ENCODE measurements around the gene IMPG2. TPM values are rescaled to one million over a fixed set of nuclear protein-coding genes. Genes with fewer than 3 reads are reported as not detected.
A peak's percentile ranks its signal among the peaks of the same experiment; 100 is the strongest.

The IMPG2 gene
- total RNA-seq, 4 donors from 2014 or later: under 0.01 to 2.6 (median 0.70) TPM; not detected in 1

- TF ChIP-seq POLR2A (IDR thresholded peaks at IDR 0.05): no peak
- TF ChIP-seq CTCF (IDR thresholded peaks at IDR 0.05): no peak
- Histone ChIP-seq H3K4me1 (no peaks in the 10 kb centered on the region), H3K4me3 (no peak overlapping the region), H3K27me3 (no peaks in the 10 kb centered on the region), H3K27ac (no peak overlapping the region), H3K9me3 (no peaks in the 10 kb centered on the region), H3K36me3 (no peaks in the 10 kb centered on the region)
- intact Hi-C loops (cut with DNase I; ENCODE audit: low total_unique reads): no loop called here
- no peak for DNase-seq
These were observed 8.8 kb upstream of the IMPG2 start for GRCh38 chr3:101329016-101329673.

GRCh38 chr3:101325393-101326134 is 5.2 kb upstream of the IMPG2 start:
- intact Hi-C loops (cut with DNase I; ENCODE audit: low total_unique reads): no loop called here
- no peak for DNase-seq
- TF ChIP-seq POLR2A (IDR thresholded peaks at IDR 0.05) (no peak), CTCF (IDR thresholded peaks at IDR 0.05) (no peak)
- Histone ChIP-seq H3K27ac (no peak overlapping the region), H3K27me3 (no peaks in the 10 kb centered on the region), H3K36me3 (no peaks in the 10 kb centered on the region), H3K4me1 (no peaks in the 10 kb centered on the region), H3K4me3 (no peak overlapping the region), H3K9me3 (no peaks in the 10 kb centered on the region)

GRCh38 chr3:101319531-101319930 is 844 bp downstream of the IMPG2 start:
- Histone ChIP-seq H3K4me1 (no peaks in the 10 kb centered on the region), H3K27ac (peak overlapping the region in 1 of 2 donors; percentile 5), H3K4me3 (no peak overlapping the region), H3K27me3 (no peaks in the 10 kb centered on the region), H3K36me3 (no peaks in the 10 kb centered on the region), H3K9me3 (no peaks in the 10 kb centered on the region)
- no peak for DNase-seq
- TF ChIP-seq CTCF (IDR thresholded peaks at IDR 0.05): no peak
- no peak for TF ChIP-seq POLR2A (IDR thresholded peaks at IDR 0.05)
- intact Hi-C loops (cut with DNase I; ENCODE audit: low total_unique reads): no loop called here

GRCh38 chr3:101312545-101312944 is 7.8 kb downstream of the IMPG2 start:
- no peaks in the 10 kb centered on the region for H3K9me3 ChIP-seq
- no peak overlapping the region for H3K27ac ChIP-seq
- no peak for DNase-seq
- intact Hi-C loops (cut with DNase I; ENCODE audit: low total_unique reads): no loop called here
- H3K36me3 ChIP-seq: no peaks in the 10 kb centered on the region
- no peaks in the 10 kb centered on the region for H3K27me3 ChIP-seq
- H3K4me3 ChIP-seq: no peak overlapping the region
- no peak for TF ChIP-seq CTCF (IDR thresholded peaks at IDR 0.05)
- no peak for TF ChIP-seq POLR2A (IDR thresholded peaks at IDR 0.05)
- no peaks in the 10 kb centered on the region for H3K4me1 ChIP-seq

- intact Hi-C loops (cut with DNase I; ENCODE audit: low total_unique reads): no loop called here
- H3K4me3 ChIP-seq: no peak overlapping the region
- H3K4me1 ChIP-seq: no peaks in the 10 kb centered on the region
These were observed 8.7 kb downstream of the IMPG2 start for GRCh38 chr3:101311676-101312075.

More at GRCh38 chr3:101311676-101312075, 8.7 kb downstream of the IMPG2 start:
- no peaks in the 10 kb centered on the region for H3K9me3 ChIP-seq
- TF ChIP-seq CTCF (IDR thresholded peaks at IDR 0.05) (no peak), POLR2A (IDR thresholded peaks at IDR 0.05) (no peak)
- no peaks in the 10 kb centered on the region for H3K36me3 ChIP-seq
- DNase-seq: no peak
- H3K27ac ChIP-seq: peak overlapping the region; percentile 67 to 70
- H3K27me3 ChIP-seq: no peaks in the 10 kb centered on the region

Data from uterus (tissue), 4 donors.